Neural cell (in vitro differentiated cells): ENCODE results near the gene ASB4. TPM values are rescaled to one million over a fixed set of nuclear protein-coding genes. Genes with fewer than 3 reads are reported as not detected.

Experiments
- H2AFZ ChIP-seq: fragments of 200-600, 300-800 bp; sonication (generic), shearing (Covaris generic); 2 replicates; pipeline ENCODE4 v1.6.0; 2014; ENCODE audit warnings: low read depth, mild to moderate bottlenecking, antibody characterized with exemption, low read length, moderate library complexity
- H3F3A ChIP-seq: fragments of 200-600 bp; shearing (Covaris generic); 2 replicates; pipeline ENCODE4 v1.6.1; 2016; ENCODE audit warnings: mild to moderate bottlenecking, moderate library complexity, mixed read lengths, antibody characterized with exemption, low read length; ENCODE audit not compliant: insufficient read depth, poor library complexity, severe bottlenecking
- H3K27ac ChIP-seq: fragments of 200-600, 300-800 bp; sonication (generic), shearing (Covaris generic); 2 replicates; pipeline ENCODE4 v1.5.1; 2014; ENCODE audit warnings: mild to moderate bottlenecking, low read length, moderate library complexity
- H3K27me3 ChIP-seq: fragments of 300-800, 200-600 bp; sonication (generic), shearing (Covaris generic); 2 replicates; pipeline ENCODE4 v1.6.0; 2014; ENCODE audit warnings: mild to moderate bottlenecking, low read depth, low read length, moderate library complexity; ENCODE audit not compliant: insufficient read depth
- H3K36me3 ChIP-seq: fragments of 300-800, 200-600 bp; sonication (generic), shearing (Covaris generic); 2 replicates; pipeline ENCODE4 v1.5.1; 2014; ENCODE audit warnings: mild to moderate bottlenecking, antibody characterized with exemption, low read length, moderate library complexity; ENCODE audit not compliant: insufficient read depth
- H3K4me2 ChIP-seq: fragments of 300-800, 200-600 bp; sonication (generic), shearing (Covaris generic); 2 replicates; pipeline ENCODE4 v1.6.0; 2014; ENCODE audit warnings: mild to moderate bottlenecking, low read length
- H3K4me3 ChIP-seq: fragments of 300-800, 200-600 bp; sonication (generic), shearing (Covaris generic); 2 replicates; pipeline ENCODE4 v1.5.1; 2014; ENCODE audit warnings: mild to moderate bottlenecking, low read length, moderate library complexity
- H3K79me2 ChIP-seq: fragments of 200-600 bp; shearing (Covaris generic); replicated peaks from 2 replicates; pipeline ENCODE4 v1.6.0; 2014; ENCODE audit warnings: mild to moderate bottlenecking, low read length, moderate library complexity; ENCODE audit not compliant: insufficient read depth
- H3K9ac ChIP-seq: fragments of 300-800, 200-600 bp; sonication (generic), shearing (Covaris generic); 2 replicates; pipeline ENCODE4 v1.6.1; 2016; ENCODE audit warnings: mild to moderate bottlenecking, low read length, mixed read lengths
- H3K9me2 ChIP-seq: fragments of 200-600 bp; shearing (Covaris generic); 2 replicates; pipeline ENCODE4 v1.6.1; 2016; ENCODE audit warnings: mild to moderate bottlenecking, low read length, mixed read lengths; ENCODE audit not compliant: insufficient read depth
- H3K9me3 ChIP-seq: fragments of 200-600, 300-800 bp; sonication (generic), shearing (Covaris generic); 2 replicates; pipeline ENCODE4 v1.6.1; 2016; ENCODE audit warnings: mild to moderate bottlenecking, mixed run types, low read length, moderate library complexity, mixed read lengths
- H4K20me1 ChIP-seq: fragments of 200-600 bp; shearing (Covaris generic); 2 replicates; pipeline ENCODE4 v1.6.1; 2016; ENCODE audit warnings: mild to moderate bottlenecking, mixed run types; ENCODE audit not compliant: insufficient read depth
- EP300 ChIP-seq: fragments of 450-650 bp; conservative IDR thresholded peaks from 2 replicates; pipeline ENCODE4 v1.6.1; 2014; ENCODE audit warnings: antibody characterized with exemption, mild to moderate bottlenecking, moderate library complexity; ENCODE audit not compliant: poor library complexity, severe bottlenecking
- EZH2 ChIP-seq: fragments of 200-600, 300-800 bp; shearing (Covaris generic), sonication (generic); IDR thresholded peaks from 2 replicates; pipeline ENCODE4 v1.6.1; 2014; ENCODE audit warnings: antibody characterized with exemption, low read length, borderline replicate concordance, mild to moderate bottlenecking; ENCODE audit not compliant: insufficient read depth, poor library complexity, severe bottlenecking
- MXI1 ChIP-seq: fragments of 450-650 bp; conservative IDR thresholded peaks from 2 replicates; pipeline ENCODE4 v1.6.1; 2014; ENCODE audit warnings: antibody characterized with exemption, mild to moderate bottlenecking; ENCODE audit not compliant: poor library complexity, severe bottlenecking
- POLR2AphosphoS5 ChIP-seq: IDR thresholded peaks from 2 replicates; pipeline ENCODE4 v1.6.1; 2012
- RAD21 ChIP-seq: fragments of 450-650 bp; conservative IDR thresholded peaks from 2 replicates; pipeline ENCODE4 v1.6.1; 2014; ENCODE audit warnings: antibody characterized with exemption, mild to moderate bottlenecking, moderate library complexity
- SMC3 ChIP-seq: fragments of 450-650 bp; conservative IDR thresholded peaks from 2 replicates; pipeline ENCODE4 v1.6.1; 2014; ENCODE audit warnings: antibody characterized with exemption, mild to moderate bottlenecking, moderate library complexity; ENCODE audit not compliant: poor library complexity
- TAF1 ChIP-seq: IDR thresholded peaks from 2 replicates; pipeline ENCODE4 v1.6.1; 2012; ENCODE audit warnings: low read depth
- polyA plus RNA-seq: library from polyadenylated mRNA; depleted of rRNA; stranded (reverse); fragments of >200 nt; gene quantifications from 2 replicates; pipeline ENCODE4 v1.2.3, GENCODE V29; 2014
- TF ChIP-seq, protein P1 (sequence below): fragments of 450-650 bp; IDR thresholded peaks from 2 replicates; pipeline ENCODE4 v1.5.1; 2014; ENCODE audit warnings: antibody characterized with exemption, mild to moderate bottlenecking, moderate library complexity; ENCODE audit not compliant: poor library complexity, severe bottlenecking
- TF ChIP-seq, protein P2 (sequence below): IDR thresholded peaks from 2 replicates; pipeline ENCODE4 v1.6.1; 2012; ENCODE audit warnings: borderline replicate concordance

Gene ASB4
- polyA plus RNA-seq, 1 donor from 2014 or later: 0.11 TPM

DNA sequence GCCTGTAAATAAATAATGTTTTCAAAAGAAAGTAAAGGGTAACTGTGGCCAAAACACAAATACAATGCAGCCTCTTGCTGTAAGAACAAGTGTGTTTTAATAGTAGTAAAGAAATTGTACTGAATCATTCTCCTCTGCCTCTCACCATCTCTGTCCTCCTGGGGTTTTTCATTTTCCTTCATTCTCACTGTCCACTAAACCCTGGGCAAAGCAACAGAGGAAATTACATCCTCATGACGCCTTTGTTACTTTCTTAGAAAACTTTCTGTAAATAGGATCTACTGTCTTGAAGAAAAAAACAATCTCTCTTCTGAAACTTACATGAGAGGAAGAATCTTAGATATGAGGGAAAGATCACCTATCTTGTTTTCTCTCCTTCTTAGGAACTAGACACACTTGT lies 54.6 kb downstream of the ASB4 start:
- H3K4me2 ChIP-seq: no peak overlapping the region
- H3K27ac ChIP-seq: no peak overlapping the region
- no peak overlapping the region for H3K9ac ChIP-seq
- H3K9me3 ChIP-seq: no peaks in the 10 kb centered on the region
- no peaks in the 10 kb centered on the region for H3K36me3 ChIP-seq
- no peaks in the 10 kb centered on the region for H3K9me2 ChIP-seq
- no peaks in the 10 kb centered on the region for H3K27me3 ChIP-seq
- no peaks in the 10 kb centered on the region for H4K20me1 ChIP-seq
- H2AFZ ChIP-seq: no peak overlapping the region
- H3F3A ChIP-seq: no peaks in the 10 kb centered on the region
- no peak overlapping the region for H3K4me3 ChIP-seq
- TF ChIP-seq SMC3 (no peak), EZH2 (no peak), POLR2AphosphoS5 (no peak), TAF1 (no peak), RAD21 (no peak), MXI1 (no peak), EP300 (no peak)
- TF ChIP-seq, protein P1, sequence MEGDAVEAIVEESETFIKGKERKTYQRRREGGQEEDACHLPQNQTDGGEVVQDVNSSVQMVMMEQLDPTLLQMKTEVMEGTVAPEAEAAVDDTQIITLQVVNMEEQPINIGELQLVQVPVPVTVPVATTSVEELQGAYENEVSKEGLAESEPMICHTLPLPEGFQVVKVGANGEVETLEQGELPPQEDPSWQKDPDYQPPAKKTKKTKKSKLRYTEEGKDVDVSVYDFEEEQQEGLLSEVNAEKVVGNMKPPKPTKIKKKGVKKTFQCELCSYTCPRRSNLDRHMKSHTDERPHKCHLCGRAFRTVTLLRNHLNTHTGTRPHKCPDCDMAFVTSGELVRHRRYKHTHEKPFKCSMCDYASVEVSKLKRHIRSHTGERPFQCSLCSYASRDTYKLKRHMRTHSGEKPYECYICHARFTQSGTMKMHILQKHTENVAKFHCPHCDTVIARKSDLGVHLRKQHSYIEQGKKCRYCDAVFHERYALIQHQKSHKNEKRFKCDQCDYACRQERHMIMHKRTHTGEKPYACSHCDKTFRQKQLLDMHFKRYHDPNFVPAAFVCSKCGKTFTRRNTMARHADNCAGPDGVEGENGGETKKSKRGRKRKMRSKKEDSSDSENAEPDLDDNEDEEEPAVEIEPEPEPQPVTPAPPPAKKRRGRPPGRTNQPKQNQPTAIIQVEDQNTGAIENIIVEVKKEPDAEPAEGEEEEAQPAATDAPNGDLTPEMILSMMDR: no peak
- TF ChIP-seq, protein P2, sequence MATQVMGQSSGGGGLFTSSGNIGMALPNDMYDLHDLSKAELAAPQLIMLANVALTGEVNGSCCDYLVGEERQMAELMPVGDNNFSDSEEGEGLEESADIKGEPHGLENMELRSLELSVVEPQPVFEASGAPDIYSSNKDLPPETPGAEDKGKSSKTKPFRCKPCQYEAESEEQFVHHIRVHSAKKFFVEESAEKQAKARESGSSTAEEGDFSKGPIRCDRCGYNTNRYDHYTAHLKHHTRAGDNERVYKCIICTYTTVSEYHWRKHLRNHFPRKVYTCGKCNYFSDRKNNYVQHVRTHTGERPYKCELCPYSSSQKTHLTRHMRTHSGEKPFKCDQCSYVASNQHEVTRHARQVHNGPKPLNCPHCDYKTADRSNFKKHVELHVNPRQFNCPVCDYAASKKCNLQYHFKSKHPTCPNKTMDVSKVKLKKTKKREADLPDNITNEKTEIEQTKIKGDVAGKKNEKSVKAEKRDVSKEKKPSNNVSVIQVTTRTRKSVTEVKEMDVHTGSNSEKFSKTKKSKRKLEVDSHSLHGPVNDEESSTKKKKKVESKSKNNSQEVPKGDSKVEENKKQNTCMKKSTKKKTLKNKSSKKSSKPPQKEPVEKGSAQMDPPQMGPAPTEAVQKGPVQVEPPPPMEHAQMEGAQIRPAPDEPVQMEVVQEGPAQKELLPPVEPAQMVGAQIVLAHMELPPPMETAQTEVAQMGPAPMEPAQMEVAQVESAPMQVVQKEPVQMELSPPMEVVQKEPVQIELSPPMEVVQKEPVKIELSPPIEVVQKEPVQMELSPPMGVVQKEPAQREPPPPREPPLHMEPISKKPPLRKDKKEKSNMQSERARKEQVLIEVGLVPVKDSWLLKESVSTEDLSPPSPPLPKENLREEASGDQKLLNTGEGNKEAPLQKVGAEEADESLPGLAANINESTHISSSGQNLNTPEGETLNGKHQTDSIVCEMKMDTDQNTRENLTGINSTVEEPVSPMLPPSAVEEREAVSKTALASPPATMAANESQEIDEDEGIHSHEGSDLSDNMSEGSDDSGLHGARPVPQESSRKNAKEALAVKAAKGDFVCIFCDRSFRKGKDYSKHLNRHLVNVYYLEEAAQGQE: no peak
- no peaks in the 10 kb centered on the region for H3K79me2 ChIP-seq

DNA sequence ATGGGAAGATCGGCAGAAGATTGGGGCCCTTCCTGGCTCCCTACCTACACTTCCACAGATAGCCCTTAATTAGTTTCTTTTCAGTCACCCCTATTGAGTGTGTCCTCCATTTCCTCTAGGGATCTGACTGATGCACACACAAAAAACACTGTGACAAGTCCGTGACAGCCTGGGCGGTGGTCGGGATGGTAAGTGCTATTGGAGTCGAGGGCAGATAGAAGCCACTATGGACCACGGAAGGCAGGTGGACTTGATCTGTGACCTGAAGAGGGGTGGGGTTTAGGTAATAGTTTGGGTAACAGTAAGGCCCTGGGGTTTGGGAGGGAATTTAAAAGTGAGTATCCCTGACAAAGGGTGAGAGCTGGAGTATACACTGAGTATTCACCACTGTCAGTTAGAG lies 57.6 kb downstream of the ASB4 start:
- Histone ChIP-seq H4K20me1 (no peaks in the 10 kb centered on the region), H3K4me2 (no peak overlapping the region), H3K36me3 (no peaks in the 10 kb centered on the region), H2AFZ (no peak overlapping the region), H3K4me3 (no peak overlapping the region), H3K79me2 (no peaks in the 10 kb centered on the region), H3K9ac (no peak overlapping the region), H3K9me2 (no peaks in the 10 kb centered on the region), H3K27me3 (no peaks in the 10 kb centered on the region), H3K27ac (no peak overlapping the region), H3F3A (no peaks in the 10 kb centered on the region), H3K9me3 (no peaks in the 10 kb centered on the region)
- TF ChIP-seq TAF1: no peak

DNA sequence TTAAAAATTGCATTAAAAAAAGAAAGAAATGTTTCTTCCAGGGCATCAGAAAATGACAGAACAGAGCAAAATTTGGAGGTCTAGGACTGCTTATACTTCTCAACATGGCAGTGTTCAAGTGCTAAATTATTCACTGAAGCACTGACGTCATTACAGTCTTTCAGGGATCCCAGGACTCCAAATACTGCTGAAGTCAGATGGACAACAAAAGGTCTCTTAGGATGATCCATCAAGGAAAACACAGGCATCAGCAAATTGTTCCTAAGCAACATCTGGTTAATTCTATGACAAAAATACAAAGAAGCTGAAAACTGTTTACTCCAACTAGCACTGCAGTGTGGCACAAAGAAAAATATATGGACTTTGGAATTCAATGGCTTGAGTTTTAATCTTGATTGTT lies 58.4 kb downstream of the ASB4 start:
- H3F3A ChIP-seq: no peaks in the 10 kb centered on the region

More for the DNA sequence above, 58.4 kb downstream of the ASB4 start:
- no peak for TF ChIP-seq POLR2AphosphoS5
- TF ChIP-seq EZH2: no peak
- no peak for TF ChIP-seq TAF1
- TF ChIP-seq EP300: no peak
- TF ChIP-seq, protein P1: no peak
- no peak for TF ChIP-seq MXI1
- no peak overlapping the region for H3K4me3 ChIP-seq
- H3K79me2 ChIP-seq: no peaks in the 10 kb centered on the region
- no peaks in the 10 kb centered on the region for H3K9me3 ChIP-seq
- H3K27ac ChIP-seq: no peak overlapping the region
- no peak overlapping the region for H2AFZ ChIP-seq
- no peak overlapping the region for H3K4me2 ChIP-seq
- no peaks in the 10 kb centered on the region for H3K36me3 ChIP-seq
- H3K9ac ChIP-seq: no peak overlapping the region
- H3K27me3 ChIP-seq: no peaks in the 10 kb centered on the region
- H3K9me2 ChIP-seq: no peaks in the 10 kb centered on the region
- no peaks in the 10 kb centered on the region for H4K20me1 ChIP-seq
